GM10847 (cell line): ENCODE data around the gene HIBADH.
A peak's percentile ranks its signal among the peaks of the same experiment; 100 is the strongest.

ENCODE experiments used
- POLR2A ChIP-seq: IDR thresholded peaks from 2 replicates; pipeline ENCODE4 v1.6.1; 2011; ENCODE audit not compliant: insufficient read length; ENCODE audit errors: extremely low read depth

HIBADH gene

GRCh38 chr7:27662490-27663205 lies at the start of gene HIBADH:
TSS of gene HIBADH (minus strand) at chr7:27662883. CDS start at chr7:27662788, 95 bp downstream.
- TF ChIP-seq POLR2A, result peak; percentile 58

- no peak for TF ChIP-seq POLR2A
Measured at GRCh38 chr7:27712217-27712616, 49.5 kb upstream of the HIBADH start.

GRCh38 chr7:27709137-27710075 lies 46.7 kb upstream of the HIBADH start:
- no peak for TF ChIP-seq POLR2A

DNA sequence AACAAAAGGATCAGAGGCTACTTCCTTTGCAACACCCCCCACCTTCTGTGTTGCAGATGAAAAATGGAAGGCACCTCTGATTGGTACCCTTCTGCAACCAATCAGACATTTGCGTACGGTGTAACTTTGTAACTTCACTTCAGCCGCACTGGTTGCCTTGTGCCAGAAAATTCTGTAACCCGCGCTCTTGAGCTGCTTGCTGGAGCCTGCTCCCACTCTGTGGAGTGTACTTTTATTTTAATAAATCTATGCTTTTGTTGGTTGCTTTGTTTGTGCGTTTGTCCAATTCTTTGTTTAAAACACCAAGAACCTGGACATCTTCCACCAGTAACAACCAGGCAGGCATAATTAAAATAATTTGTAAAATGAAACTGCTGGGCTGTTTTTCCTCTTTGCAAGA lies 45.8 kb upstream of the HIBADH start:
- TF ChIP-seq POLR2A, result no peak

DNA sequence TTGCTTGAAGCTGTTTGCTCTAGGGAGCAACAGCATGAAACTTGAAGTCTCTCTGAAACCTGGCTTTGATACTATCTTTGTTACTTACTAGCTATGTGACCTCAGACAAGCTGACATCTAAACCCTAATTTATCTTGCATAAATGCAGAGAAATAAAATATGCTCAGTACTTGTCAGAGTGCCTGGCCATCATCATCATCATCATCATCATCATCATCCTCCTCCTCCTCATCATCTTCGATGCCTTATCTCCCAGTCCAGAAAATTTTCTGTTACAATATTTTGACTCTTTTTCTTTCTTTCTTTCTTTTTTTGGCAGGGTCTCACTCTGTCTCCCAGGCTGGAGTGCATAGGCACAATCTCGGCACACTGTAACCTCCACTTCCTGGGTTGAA lies 42.5 kb upstream of the HIBADH start:
- TF ChIP-seq POLR2A, result no peak

DNA sequence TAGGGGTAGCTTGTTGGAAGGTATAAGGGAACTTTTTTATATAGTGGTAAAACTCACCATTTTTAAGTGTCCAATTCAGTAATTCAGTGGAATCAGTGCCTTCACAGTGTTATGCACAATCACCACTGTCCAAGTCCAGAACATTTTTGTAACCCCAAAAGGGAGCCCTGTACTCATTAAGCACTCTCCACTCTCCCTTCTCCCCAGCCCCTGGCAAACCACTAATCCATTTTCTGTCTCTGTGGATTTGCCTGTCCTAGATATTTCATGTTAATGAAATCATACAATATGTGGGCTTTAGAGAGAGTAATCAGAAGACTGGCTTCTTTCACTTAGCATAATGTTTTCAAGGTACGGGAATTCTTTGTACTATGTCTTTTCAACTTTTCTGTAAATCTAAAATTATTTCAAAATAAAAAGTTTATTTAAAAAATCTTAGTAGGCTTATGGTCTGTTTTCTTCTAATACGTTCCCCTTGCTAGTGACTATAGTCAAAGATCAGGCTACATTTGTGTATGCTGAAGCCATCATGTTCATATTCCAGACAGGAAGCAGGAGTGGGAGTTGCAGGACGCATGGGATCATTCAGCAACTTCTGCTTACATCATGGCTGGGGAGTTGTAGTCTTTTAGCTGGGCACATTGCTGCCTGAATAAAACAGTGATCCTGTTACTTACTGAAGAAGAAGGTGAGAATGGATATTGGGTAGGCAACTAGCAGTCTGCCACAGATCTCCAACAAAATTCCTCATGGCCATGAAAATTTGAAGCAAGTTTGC lies 41.9 kb upstream of the HIBADH start:
- TF ChIP-seq POLR2A, result no peak

GRCh38 chr7:27703181-27703580 lies 40.5 kb upstream of the HIBADH start:
- no peak for TF ChIP-seq POLR2A

DNA sequence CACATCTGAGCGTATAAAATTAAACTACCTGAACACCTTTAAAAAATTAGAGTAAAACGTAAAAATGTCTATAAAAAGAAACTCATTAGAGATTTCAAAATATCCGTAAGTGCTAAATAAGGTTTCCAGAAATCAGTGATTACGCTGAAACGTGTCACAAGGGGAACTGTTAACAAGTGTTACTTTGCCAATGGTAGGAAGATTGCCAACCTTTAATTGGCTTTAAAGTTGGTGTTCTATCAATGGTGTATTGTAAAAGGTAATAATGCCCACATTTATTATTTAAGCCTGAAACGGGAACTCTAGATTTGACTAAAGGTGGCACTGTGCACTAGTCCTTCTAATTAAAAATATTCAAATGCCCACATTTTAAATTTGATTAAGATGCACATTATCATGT lies 37.8 kb upstream of the HIBADH start:
- TF ChIP-seq POLR2A, result no peak

DNA sequence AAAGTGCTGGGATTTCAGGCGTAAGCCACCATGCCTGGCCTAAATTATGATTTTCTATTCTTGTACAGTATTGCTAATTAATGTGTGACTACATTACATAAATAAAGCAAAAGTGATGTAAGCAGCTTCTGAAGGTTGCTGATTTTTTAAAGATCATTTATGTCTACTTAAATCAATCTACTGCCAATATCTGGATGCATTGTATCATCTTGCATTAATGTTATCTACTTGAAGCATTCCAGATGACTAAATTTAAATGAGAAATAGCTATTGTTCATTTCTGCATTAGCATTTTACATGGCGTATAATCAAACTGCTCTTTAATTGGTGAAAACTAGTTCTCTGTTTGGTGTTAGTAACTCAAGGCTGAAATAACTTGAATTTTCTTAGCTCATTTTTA lies 37.1 kb upstream of the HIBADH start:
- TF ChIP-seq POLR2A, result no peak

DNA sequence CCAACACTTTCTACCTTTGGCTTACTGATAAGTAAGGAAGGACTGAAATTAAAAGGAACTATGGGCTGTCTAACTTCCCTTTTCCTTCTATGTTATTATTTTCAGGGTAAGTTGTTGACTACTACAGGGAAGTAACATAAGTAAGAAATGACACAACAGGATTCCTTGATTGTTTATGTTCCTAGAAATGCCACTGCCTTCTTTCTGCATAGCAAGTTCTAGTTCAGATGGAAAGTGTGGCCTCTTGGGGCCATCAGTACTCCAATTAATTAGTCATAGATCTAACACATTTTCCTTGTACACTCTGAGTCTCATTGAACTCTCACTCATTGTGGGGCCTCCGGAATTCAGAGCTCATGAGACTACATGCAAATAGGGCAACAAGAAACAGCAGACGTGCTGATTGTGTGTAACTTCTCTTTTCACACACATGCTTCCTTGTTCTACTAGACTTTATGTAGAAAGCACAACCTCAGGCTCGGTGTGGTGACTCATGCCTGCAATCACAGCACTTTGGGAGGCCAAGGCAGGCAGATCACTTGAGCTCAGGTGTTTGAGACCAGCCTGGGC lies 35.3 kb upstream of the HIBADH start:
- no peak for TF ChIP-seq POLR2A

- TF ChIP-seq POLR2A, result no peak
Measured at GRCh38 chr7:27695096-27695495, 32.4 kb upstream of the HIBADH start.

DNA sequence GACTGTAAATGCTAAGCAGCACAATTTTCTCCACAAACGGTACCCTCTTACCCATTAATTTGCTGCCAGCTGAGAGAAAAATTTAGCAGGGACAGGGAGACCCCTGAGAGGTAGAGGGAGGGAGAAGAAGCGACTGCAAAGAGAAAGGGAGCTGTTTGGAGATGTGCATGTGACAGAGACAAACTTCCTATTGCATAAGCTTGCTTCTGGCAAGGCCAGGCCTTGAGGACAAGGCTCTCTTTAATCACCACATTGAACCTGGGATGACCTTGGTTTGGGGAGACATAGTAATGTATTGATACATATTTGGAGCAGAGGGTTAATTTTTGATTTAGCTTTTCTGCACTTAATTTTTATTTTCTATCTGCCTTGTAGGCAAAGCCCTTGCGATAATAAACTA lies 31.1 kb upstream of the HIBADH start:
- no peak for TF ChIP-seq POLR2A

- no peak for TF ChIP-seq POLR2A
Measured at GRCh38 chr7:27690649-27691048, 28.0 kb upstream of the HIBADH start.

DNA sequence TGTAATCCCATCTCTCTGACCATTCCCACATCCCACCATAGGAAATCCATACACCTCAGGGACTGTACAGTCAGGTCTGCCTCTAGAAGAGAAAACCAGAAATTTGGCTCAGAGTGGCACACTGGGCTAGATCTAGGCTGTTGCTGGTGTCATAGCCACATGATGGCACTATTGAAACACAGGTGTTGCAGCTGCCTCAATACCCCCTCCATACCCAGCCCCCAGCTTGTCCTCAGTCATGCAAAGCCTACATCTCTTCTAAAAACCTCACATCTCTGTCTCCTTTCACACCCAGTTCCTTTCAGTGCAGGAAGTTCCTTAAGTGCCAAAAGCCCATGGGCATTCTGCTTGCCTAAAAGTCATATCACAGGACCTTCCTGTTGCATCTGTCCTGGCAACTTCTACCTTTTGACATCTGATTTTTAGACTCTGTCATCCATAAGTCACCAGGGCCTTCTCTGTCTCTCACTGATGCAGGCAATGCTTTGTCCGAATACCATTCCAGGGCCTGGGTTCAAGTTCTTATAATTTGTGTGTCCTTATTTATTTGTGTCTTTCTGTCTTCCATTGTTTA lies 27.0 kb upstream of the HIBADH start:
- no peak for TF ChIP-seq POLR2A

DNA sequence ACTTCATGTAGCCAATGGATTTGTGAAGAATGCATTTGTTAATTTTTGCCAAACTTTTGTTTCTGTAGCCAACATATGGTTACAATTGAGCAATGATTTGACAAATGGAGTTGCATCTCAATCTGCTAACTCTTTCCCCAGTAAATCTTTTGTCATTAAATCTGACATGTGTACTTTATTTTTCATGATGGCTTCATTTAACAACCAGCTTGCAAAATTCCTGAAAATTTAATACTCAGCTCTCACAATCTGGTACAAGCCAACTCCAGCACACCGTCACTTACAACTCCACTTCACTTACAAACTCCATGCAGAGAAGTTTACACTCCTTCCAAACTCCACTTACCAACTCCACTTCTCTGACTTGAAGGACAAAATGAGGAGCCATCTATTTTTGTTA lies 26.5 kb upstream of the HIBADH start:
- no peak for TF ChIP-seq POLR2A

GRCh38 chr7:27688646-27689045 lies 26.0 kb upstream of the HIBADH start:
- TF ChIP-seq POLR2A, result no peak
